ENCODE data around the gene SLC4A1. TPM values are rescaled to one million over a fixed set of nuclear protein-coding genes. Genes with fewer than 3 reads are reported as not detected.

SLC4A1 gene
- total and polyA plus RNA-seq, 2 experiments from 2014 or later, result not detected

GRCh38 chr17:44304651-44305050 is 36.7 kb upstream of the SLC4A1 start:
- H3K27ac Mint-ChIP-seq, result no peak overlapping the region

More at GRCh38 chr17:44304651-44305050, 36.7 kb upstream of the SLC4A1 start:
- Histone ChIP-seq H2AFZ (no peak overlapping the region), H4K20me1 (replicated peaks; ENCODE audit: insufficient read depth) (no peaks in the 10 kb centered on the region), H3K79me2 (replicated peaks; ENCODE audit: insufficient read depth) (no peaks in the 10 kb centered on the region), H3K9me2 (ENCODE audit: insufficient read depth) (no peaks in the 10 kb centered on the region), H3K4me2 (no peak overlapping the region), H3K27ac (ENCODE audit: low read depth) (no peak overlapping the region), H3K36me3 (ENCODE audit: insufficient read depth) (no peaks in the 10 kb centered on the region), H3K4me1 (ENCODE audit: insufficient read depth) (peaks cover 17% of the 10 kb centered on the region; the same call in 1 of the 2 replicates), H3F3A (replicated peaks; ENCODE audit: low read depth) (peaks cover 12% of the 10 kb centered on the region; the same call in 1 of the 2 replicates), H3K27me3 (ENCODE audit: insufficient read depth) (no peaks in the 10 kb centered on the region), H3K4me3 (no peak overlapping the region)
- DNase-seq (ENCODE audit: low spot score), result no peak
- peaks cover 14% of the 10 kb centered on the region for H3K4me1 Mint-ChIP-seq
- H3K4me3 Mint-ChIP-seq, result no peak overlapping the region
- peaks cover 12% of the 10 kb centered on the region for H3K27me3 Mint-ChIP-seq (ENCODE audit: insufficient read depth, low read depth, poor library complexity)
- no peak for ATAC-seq
- no peaks in the 10 kb centered on the region; the same call in 2 of the 3 replicates for H3K9me3 Mint-ChIP-seq
- no peaks in the 10 kb centered on the region for H3K36me3 Mint-ChIP-seq (ENCODE audit: low read depth)
- no peak for TF ChIP-seq CTCF (conservative IDR thresholded peaks at IDR 0.05; ENCODE audit: low read depth in 2 of 2)
- no peak for TF ChIP-seq ZNF114 (CRISPR knock-in tag; IDR thresholded peaks at IDR 0.05)
- no peak for TF ChIP-seq STAT1 (IDR thresholded peaks at IDR 0.05; ENCODE audit: unreplicated experiment)
- no peak for TF ChIP-seq JUNB (IDR thresholded peaks at IDR 0.05; ENCODE audit: unreplicated experiment)
- no peak for TF ChIP-seq NANOG (IDR thresholded peaks at IDR 0.05; ENCODE audit: borderline replicate concordance)
- TF ChIP-seq POLR2AphosphoS5 (IDR thresholded peaks at IDR 0.05; ENCODE audit: low read depth), result no peak
- TF ChIP-seq EZH2 (IDR thresholded peaks at IDR 0.05; ENCODE audit: low read depth, unreplicated experiment), result no peak
- TF ChIP-seq EZH2phosphoT487 (IDR thresholded peaks at IDR 0.05; ENCODE audit: unreplicated experiment), result no peak
- TF ChIP-seq ZNF331 (CRISPR knock-in tag; IDR thresholded peaks at IDR 0.05; ENCODE audit: low read depth), result no peak
- TF ChIP-seq ZNF462 (CRISPR knock-in tag; IDR thresholded peaks at IDR 0.05), result no peak
- no peak for TF ChIP-seq ETS1 (IDR thresholded peaks at IDR 0.05)
- no peak for TF ChIP-seq REST (IDR thresholded peaks at IDR 0.05; ENCODE audit: unreplicated experiment)
- no peak for TF ChIP-seq CREB1 (CRISPR knock-in tag; IDR thresholded peaks at IDR 0.05; ENCODE audit: low read depth)

All from GM23338 (cell line).